HG03520 (cell line): ENCODE results near the gene NOS1AP.
"Not testable (repeated sequence)": the region's sequence is repeated elsewhere in the genome, so short reads cannot be mapped to it uniquely, and the experiment has no call there.

Experiments
- ATAC-seq: cut with Tn5 transposase; IDR thresholded peaks from one replicate; pipeline ENCODE4 v1.9.1; 2021; ENCODE audit warnings: mild to moderate bottlenecking, moderate library complexity; ENCODE audit not compliant: unreplicated experiment

Gene NOS1AP

DNA sequence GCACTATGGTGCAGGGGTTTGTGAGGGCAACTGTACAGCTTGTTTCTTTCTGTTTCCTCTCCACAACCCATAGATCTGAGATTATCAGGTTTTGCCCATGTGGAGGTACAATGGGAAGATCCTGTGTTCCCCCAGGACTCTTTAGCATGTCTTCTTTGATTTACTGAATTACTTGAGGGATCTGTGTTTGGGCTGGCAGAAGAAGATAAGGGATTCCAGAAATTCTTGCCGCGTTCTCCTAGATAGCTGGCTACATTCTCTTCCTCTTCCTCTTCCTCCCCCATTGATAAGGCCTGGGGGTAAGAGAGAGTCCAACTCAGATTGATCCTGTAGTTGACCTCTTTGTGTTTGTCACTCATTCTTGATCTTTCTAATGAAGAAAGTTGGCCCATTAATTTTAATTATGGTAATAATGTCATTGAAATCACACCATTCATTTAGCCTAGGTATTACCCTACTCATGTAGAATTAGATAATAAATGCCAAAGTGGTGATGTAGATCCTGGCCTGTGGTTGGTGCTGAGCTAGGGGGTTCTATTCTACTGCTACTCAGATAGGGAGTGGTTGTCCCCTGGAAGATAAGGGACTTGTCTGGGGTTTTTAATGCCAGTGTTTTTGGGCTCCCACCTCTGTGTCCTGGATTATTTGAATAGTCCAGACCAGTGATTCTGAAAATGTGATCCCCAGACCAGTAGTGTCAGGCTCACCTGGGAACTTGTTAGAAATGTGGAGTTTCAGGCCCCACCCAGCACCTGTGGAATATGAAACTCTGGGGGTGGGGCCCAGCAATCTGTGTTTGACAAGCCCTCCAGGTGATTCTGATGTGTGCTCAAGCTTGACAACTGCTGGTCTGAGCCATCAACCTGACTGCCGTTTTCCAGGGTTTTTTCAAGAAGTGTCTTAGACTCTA, 122.2 kb downstream of the NOS1AP start:
- ATAC-seq, result no peak

GRCh38 chr1:162192306-162192678, 122.8 kb downstream of the NOS1AP start:
- ATAC-seq, result no peak

DNA sequence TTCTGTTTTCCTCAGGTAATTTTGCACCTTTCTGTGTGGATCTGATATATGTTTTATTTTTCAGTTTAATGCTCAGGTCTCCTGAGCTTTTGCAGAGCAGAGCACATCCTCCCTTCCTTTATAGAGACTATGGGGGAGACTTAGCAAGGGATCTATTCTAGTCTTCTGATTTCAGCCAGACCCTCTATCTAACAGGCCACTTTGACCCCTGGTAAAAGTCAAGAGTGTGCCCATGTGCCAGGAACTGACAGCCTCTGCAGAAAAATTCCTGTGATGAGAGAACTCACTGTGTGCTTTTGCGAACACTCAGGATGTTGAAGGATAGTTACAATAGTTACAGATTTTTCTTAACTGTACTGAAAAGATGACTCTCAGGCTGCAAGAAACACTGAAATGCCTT, 123.3 kb downstream of the NOS1AP start:
- no peak for ATAC-seq

DNA sequence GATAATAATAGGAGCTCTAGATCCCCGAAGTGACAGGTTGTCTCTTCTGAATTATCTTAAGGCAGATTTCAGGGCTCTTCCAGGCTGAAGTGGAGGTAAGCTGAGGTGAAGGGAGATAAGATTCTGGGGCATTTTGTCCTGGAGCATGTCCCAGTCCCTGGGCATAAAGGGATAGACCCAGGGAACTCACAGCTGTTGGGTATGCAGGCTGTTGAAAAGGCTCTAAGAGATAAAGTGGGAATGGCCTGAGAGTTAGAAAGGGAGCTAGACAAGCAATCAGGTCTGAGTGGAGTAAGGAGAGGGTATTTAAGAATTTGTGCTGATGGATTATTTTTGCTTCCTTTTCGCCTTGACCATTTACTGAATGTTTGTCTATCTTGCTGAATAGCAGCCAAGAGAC, 123.7 kb downstream of the NOS1AP start:
- no peak for ATAC-seq

GRCh38 chr1:162193815-162194214, 124.3 kb downstream of the NOS1AP start:
- ATAC-seq, result no peak

GRCh38 chr1:162195567-162195966, 126.1 kb downstream of the NOS1AP start:
- no peak for ATAC-seq

DNA sequence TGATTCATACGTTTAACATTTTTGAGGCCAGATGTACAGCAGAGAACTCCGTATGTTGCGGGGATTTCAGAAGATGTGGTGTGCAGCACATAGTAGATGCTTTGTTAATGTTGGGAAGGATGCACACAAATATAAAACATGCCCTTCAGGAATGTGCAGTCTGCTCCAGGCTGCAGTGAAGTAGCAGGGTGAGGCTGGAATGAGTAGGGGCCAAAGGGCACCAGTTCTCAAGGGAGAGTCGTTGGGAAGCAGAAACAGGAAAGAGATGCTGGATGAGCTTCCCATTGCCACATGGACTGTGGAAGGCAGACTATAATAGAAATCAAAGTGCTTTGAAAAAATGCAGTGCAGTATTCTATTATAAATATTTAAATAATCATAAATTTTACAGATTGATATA, 126.9 kb downstream of the NOS1AP start:
- ATAC-seq, result no peak

DNA sequence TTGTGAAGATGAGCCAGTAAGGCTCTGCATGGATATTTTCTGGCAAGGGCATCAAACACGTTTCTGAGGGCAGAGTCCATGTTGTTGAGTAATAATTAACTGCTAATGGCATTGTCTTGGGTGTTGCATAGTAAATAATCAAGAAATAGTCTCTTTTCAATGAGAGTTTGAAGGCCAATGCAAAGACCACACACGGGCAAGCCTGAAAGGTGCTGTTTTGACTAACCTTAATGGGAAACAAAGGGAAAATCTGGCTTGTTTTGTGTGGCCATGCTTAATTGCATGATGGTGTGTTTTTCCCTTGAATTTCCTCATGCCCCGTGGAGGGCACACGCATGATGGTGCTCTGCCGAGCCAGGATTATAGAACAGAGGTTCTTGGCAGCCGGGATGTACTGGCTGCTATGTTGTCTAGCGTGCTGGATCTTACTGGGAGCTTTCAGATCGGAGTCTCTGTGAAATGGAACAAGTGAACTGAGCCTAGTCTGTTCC, 127.6 kb downstream of the NOS1AP start:
- ATAC-seq, result no peak

DNA sequence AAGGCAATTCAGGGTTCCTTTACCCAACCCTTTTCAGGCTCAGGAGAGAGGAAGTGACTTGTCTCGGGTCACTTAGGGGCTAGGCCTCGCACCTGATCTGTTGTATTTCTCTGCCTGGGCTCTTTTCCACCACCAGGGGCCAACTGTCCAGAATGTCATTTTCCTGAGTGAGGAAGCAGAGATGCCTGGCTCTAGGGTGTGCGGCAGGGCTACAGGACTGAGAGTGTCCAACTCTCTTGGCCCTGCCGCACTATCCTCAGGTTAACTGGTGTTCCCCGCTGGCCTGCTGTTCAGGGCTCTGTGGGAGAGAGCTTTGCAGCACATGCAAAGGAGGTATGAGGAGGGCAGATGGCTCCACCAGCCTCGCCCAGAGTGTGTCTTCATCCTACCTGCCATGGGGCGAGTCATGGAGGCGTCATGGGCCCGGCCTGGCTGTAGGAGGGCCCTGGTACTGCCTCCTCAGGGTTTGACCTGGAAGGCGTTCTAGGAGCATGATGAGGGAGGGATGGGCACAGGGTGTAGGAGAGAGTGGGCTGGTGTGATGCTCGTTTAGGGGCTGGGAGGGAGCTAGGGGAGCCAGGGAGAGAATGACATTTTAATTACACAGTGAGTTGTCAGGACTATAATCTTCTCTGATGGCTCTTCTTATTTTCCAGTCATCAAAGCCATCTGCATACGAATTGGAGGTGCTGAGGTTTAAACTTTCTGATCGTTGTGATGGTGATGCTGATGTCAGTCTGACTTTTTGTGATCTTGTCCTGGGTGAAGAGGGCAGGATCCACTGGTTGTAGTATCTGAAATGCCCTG, 128.3 kb downstream of the NOS1AP start:
- no peak for ATAC-seq

- ATAC-seq, result no peak
Measured at GRCh38 chr1:162200096-162200847, 130.8 kb downstream of the NOS1AP start.

DNA sequence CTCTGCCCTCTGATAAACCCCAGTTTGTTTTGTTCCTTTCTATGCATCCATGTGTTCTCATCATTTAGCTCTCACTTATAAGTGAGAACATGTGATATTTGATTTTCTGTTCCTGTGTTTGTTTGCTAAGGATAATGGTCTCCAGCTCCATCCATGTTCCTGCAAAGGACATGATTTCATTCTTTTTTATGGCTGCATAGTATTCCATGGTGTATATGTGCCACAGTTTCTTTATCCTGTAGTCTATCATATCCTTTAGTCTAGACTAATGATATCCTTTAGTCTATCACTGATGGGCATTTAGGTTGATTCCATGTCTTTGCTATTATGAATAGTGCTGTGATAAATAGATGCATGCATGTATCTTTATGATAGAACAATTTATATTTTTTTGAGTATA, 131.6 kb downstream of the NOS1AP start:
- not testable (repeated sequence) for ATAC-seq

DNA sequence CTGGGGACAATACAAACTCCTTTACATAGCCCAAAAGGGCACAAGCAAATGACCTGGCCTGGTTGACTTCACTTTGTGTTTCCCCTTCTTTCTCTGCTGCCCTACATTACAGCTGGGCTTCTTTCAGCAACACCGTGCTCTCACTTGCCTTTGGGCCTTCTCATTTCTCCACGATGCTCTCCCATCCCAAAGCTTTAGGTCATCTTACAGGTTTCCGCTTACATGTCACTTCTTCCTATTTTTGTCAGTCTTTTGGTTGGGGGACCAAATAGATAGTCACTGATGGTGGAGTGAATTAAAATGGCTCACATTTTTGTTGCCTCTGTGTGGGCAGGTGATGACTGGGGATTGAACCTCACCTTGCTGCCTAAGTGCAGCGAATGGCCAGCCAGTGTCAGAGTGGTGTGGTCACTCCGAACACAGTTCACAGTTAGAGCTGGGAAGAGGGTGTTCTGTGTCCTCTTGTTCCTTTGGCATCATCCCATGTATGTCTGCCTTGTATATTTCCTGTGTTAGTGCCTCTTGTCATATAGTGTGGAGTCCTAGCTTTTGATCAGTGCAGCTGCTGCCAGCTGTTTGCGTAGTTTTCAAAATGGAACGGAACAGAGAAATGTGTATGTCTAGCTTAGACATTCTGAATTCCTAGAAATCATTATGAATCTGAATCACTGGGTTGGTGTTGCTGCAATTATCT, 134.8 kb downstream of the NOS1AP start:
- ATAC-seq, result no peak

DNA sequence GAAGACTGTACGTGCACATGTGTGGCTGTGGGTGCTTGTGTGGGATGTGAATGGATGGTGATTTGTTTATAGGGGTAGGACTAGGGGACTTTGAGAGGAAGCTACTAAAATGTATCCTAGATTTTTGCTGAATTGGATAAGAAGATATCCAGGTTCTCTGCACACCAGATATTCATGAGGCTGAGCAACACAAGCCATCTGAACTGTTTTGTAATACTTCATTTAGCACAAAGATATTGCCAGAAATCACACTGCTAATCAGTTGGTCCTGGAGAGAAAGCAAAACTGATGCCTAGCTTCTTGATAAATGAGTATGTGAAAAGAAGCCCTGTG, 135.3 kb downstream of the NOS1AP start:
- ATAC-seq, result no peak

GRCh38 chr1:162206300-162206699, 136.8 kb downstream of the NOS1AP start:
- ATAC-seq, result no peak

DNA sequence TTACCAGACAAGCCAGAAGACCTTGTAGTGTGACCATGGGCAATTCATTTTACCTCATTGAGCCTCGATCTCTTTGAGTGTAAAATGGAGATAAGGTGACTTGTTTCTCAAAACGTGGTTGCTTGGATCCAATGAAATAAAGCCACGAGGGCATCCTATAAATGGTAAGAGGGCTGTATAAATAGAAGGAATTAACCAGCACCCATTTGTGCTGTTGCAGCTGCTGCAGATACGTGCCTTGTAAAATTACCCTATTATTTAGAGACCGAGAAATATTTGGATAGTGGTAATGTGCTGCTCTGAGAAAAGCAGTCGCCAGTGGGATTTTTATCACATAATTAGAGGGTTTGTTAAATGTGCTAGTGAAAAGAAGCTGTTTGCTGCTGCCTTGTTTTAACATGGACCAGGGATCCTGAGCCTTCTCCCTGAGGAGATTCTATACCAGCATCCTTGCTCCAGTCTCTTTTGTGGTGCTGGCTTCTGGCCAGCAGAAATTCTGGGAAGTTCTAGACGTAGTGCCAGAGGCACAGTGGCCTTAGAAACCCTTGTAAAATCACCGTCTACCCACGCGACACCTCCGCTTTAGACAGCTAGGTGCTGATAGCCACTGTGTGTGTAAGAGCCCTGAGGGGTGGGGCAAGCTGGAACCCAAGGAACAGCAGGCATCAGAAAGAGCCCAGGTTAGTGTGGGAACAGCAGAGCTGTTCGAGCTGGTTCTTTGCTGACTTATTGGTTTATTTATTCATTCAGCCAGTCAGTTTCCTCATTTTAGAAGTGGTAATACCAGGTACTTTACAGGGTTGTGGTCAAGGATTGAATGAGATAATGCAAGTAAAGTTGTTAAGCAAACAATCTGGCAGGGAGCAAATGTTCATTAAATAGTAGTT, 137.5 kb downstream of the NOS1AP start:
- no peak for ATAC-seq

GRCh38 chr1:162207862-162208261, 138.4 kb downstream of the NOS1AP start:
- ATAC-seq, result no peak

GRCh38 chr1:162210196-162210595, 140.7 kb downstream of the NOS1AP start:
- ATAC-seq, result no peak

GRCh38 chr1:162212713-162213112, 143.2 kb downstream of the NOS1AP start:
- ATAC-seq, result no peak

DNA sequence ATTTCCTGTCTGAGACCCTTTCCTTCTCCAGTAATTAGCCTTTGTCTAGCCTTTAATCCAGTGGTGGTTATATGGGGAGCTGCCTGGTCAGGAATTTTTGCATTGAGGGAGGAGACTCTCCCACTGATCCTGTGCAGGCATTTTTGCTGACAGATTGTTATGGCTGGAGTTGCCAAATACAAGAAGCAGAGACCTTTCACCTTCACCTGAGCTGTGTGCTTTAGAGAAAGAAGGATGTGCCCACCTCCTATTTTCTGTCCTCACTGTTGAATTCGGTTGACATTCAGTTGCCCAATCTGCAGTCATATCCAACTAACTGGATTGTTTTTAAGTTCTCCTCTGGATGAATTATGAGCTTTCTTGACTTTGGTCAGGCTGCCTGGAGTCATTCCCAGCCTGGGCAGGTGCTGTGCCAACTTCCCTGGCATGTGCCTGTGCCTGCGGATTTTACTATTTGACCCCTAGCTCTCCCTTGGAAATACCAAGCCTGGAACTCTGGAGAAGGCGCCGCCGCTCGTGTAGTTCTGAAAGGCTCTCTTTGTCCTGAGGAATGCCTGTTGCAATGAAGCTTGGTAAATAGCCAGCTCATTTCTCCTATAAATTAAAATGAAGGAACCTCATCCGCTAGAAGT, 143.9 kb downstream of the NOS1AP start:
- ATAC-seq, result no peak
